Esophagus mucosa (tissue), 1 donor: ENCODE results near the gene JPT1. TPM values are rescaled to one million over a fixed set of nuclear protein-coding genes. Genes with fewer than 3 reads are reported as not detected.
A peak's percentile ranks its signal among the peaks of the same experiment; 100 is the strongest.
"Not testable (repeated sequence)": the region's sequence is repeated elsewhere in the genome, so short reads cannot be mapped to it uniquely, and the experiment has no call there.

Source experiments
- ATAC-seq: fragments of 200-7000 bp; cut with Tn5 transposase; one replicate; pipeline ENCODE4 v1.9.1; 2020
- total RNA-seq: library from RNA; stranded (reverse); gene quantifications from one replicate; pipeline ENCODE4 v1.2.4, GENCODE V29; 2023
- donor health status: DM: yes; HTN: yes; CAD: no.

JPT1 gene
- total RNA-seq, 1 donor from 2014 or later: 328 TPM

GRCh38 chr17:75129576-75129975 is 24.7 kb downstream of the JPT1 start:
- no peak for ATAC-seq

DNA sequence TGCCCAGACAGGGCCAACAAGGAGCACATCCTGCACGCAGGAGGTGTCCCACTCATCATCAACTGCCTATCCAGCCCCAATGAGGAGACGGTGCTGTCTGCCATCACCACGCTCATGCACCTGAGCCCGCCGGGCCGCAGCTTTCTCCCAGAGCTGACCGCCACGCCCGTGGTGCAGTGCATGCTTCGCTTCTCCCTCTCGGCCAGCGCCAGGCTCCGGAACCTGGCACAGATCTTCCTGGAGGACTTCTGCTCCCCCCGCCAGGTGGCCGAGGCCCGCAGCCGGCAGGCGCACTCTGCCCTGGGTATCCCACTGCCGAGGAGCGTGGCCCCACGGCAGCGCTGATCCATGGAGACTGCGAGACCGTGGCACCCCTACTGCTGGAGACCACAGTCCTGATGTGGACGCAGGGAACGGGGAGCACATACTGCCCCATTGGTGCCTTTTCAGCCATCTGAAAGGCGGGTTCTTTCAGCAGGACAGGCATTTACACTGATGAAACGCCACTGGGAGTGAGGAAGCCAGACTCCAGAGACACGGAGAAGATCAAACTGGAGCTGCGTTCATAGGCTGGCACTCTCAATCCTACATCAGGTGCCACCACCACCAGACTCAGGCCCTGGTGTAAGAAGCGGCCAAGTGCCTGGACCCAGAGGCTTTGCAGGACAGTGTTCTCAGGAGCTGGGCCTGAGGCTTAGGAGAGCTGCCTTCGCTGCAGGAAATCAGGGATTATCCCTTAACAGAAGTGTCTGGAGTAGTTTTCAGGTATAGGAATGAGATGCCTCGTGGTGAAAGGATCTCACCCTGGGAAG is 25.4 kb downstream of the JPT1 start:
- ATAC-seq: no peak

GRCh38 chr17:75127936-75128335 is 26.4 kb downstream of the JPT1 start:
- not testable (repeated sequence) for ATAC-seq

DNA sequence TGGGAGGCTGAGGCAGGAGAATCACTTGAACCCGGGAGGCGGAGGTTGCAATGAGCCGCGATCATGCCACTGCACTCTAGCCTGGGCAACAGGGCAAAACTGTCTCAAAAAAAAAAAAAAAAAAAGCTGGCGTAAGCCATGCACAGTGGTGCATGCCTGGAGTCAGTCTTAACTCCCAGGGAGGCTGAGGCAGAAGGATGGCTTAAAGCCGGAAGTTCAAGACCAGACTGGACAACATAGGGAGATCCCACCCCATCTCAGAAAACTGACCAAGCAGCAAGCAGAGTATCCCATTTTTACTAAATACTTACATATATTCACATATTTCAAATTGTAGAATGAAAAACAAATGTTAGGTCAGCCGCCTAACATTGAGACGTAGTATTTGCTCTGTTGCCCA is 27.4 kb downstream of the JPT1 start:
- ATAC-seq: no peak

GRCh38 chr17:75125984-75126383 is 28.3 kb downstream of the JPT1 start:
- no peak for ATAC-seq

- ATAC-seq: peak; percentile 19
Measured at GRCh38 chr17:75124819-75125162, 29.5 kb downstream of the JPT1 start.

GRCh38 chr17:75124041-75124818 is 30.1 kb downstream of the JPT1 start:
- peak; percentile 96 for ATAC-seq

DNA sequence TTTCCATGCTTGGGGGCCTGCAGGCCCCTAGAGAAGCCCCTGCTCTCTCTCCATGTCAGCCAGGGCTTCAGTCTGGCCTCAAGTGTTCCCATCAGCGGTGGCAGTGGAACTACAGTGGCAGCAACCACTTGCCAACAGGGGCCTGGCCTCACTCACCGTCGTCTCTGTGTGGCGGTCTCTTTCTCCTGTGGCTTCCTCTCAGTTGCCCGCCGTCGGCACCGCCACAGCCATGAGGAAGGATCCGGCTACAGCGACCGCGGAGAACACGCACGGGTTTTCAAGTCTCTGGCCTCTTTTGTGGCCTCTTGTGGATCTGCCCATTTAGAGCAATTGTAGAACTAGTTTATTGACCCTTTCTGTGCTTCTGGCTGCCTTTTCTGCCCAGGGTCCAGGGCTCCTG is 36.0 kb downstream of the JPT1 start:
- no peak for ATAC-seq

DNA sequence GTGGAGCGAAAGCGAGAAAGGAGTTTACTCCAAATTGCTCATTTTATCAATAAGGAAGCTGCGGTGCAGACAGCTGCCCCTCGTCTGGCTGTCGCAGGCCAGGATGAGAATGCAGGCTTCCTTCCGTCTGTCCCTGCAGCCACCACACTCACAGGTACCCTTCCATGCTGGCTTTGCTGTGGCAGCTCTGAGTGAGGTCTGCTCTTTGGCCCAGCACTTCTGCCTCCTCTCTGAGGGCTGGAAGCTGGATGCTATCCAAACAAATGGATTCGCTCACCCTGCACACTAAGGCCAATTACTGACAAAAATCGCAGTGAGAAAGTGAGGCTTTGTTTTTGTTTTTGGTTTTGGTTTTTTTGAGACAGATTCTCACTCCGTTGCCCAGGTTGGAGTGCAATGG is 37.6 kb downstream of the JPT1 start:
- no peak for ATAC-seq

- no peak for ATAC-seq
Measured at GRCh38 chr17:75115555-75115954, 38.8 kb downstream of the JPT1 start.

GRCh38 chr17:75114552-75115314 is 39.6 kb downstream of the JPT1 start:
- peak; percentile 43 for ATAC-seq

- ATAC-seq: peak; percentile 65
Measured at GRCh38 chr17:75113798-75114551, 40.3 kb downstream of the JPT1 start.

GRCh38 chr17:75111777-75112335 is 42.5 kb downstream of the JPT1 start:
- no peak for ATAC-seq

DNA sequence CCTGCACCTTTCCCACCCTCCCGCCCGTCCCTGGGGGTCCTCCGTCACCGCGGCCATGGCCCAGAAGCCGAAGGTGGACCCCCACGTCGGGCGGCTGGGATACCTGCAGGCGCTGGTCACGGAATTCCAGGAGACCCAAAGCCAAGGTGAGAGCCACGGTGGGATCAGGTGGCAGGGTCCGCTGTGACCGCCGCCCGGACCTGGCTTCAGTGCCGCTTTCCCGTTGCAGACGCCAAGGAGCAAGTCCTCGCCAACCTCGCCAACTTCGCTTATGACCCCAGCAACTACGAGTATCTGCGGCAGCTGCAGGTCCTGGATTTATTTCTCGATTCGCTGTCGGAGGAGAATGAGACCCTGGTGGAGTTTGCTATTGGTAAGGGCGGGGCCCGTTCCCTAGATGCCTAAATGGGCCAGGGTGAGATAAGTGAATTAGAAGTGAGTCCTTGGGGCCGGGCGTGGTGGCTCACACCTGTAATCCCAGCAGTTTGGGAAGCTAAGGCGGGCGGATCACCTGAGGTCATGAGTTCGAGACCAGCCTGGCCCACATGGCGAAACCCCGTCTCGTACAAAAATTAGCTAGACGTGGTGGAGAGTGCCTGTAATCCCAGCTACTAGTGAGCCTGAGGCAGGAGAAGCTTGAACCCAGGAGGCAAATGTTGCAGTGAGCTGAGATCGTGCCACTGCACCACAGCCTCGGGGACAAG is 43.9 kb downstream of the JPT1 start:
- peak; percentile 1 for ATAC-seq

DNA sequence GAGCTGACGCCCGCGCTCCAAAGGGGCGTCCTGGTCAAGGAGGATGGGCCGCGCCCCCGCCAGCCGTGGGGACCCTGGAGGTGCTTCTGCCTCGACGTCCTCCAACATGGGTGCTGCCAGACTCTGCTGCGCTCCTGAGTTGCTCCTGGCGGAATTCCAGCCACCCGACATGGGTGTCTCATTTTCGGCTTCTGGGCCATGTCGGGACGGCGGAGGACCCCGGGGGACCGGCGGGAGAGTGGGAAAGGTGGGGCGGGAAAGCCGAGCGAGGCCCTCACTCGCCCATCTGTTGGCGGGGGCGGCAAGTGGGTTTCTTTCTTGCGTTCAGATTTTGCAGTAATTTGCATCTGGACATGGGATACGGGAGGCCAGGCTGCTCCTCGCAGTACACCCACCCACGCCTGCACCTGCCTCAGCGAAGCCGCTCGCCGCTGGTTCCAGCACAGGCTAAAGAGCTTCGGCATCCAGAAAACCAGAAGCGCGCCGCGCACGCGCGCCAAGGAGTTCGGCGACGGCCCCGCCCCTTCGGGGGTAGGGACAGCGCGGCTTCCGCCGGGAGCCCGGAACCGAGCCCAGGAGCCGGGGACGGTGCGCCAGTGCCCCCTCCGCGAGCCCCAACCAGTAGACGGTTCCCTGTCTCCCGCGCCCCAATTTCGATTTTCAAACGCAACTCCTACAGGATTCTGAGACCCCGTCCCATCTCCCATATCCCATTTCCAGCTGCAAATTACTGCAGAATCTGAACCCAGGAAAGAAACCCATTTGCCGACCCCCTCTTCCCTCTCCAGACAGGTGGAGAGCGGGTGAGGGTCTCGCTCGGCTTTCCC is 44.7 kb downstream of the JPT1 start, which contains the start of gene ARMC7:
Gene ARMC7 (plus strand): TSS at position 563 of the 827 bp plus-strand sequence. CDS start 320 bp downstream, outside the sequence.
- peak; percentile 79 for ATAC-seq

DNA sequence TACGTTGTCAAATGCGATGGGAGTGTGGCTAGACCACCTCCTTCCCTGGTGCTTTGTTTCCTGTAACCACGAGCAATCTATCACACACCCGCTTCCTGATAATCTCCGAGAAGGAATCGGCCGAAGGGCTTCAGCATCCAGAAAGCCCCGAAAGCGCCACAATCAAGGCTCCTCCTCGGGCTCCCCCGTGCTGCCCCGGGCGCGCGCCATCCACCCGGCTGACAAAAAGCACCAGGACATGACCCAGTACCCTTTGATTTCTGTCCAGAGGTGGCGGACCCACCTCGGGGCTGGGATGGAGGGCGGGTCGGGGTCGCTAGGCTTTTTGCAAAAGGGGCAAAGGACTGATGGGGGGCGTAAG is 45.3 kb downstream of the JPT1 start:
- ATAC-seq: no peak

- ATAC-seq: no peak
Measured at GRCh38 chr17:75108193-75108592, 46.1 kb downstream of the JPT1 start.

- ATAC-seq: peak; percentile 40
Measured at GRCh38 chr17:75105126-75106080, 48.9 kb downstream of the JPT1 start.
